Mucosa of descending colon (tissue), 3 donors: ENCODE results near the gene PTBP1. TPM values are rescaled to one million over a fixed set of nuclear protein-coding genes. Genes with fewer than 3 reads are reported as not detected.

ENCODE experiments used
- ATAC-seq: fragments of 200-7000 bp; cut with Tn5 transposase; one replicate; pipeline ENCODE4 v1.9.1; 2020; ENCODE audit warnings: mild to moderate bottlenecking, moderate library complexity
- DNase-seq, 3 donors: peaks; one replicate each; pipeline ENCODE4 v3.0.0-alpha.2; 2020
- H3K36me3 ChIP-seq: fragments of 200-600 bp; one replicate; pipeline ENCODE4 v1.8.0; 2021; ENCODE audit warnings: low read depth, mild to moderate bottlenecking
- H3K4me1 ChIP-seq: fragments of 200-600 bp; one replicate; pipeline ENCODE4 v1.8.0; 2021; ENCODE audit warnings: low read depth, mild to moderate bottlenecking
- H3K4me3 ChIP-seq: fragments of 200-600 bp; one replicate; pipeline ENCODE4 v1.8.0; 2021; ENCODE audit warnings: mild to moderate bottlenecking
- H3K9me3 ChIP-seq: fragments of 200-600 bp; one replicate; pipeline ENCODE4 v1.8.0; 2021; ENCODE audit warnings: mild to moderate bottlenecking
- intact Hi-C, 2 donors: fragments of 100-400 bp; cut with DNase I in 1 of 2; cut with micrococcal nuclease in 1 of 2; formaldehyde crosslinking; loops; one replicate each; pipeline versions ENCODE4 v1.11.0 to v1.11.1; 2022; cut with DNase I, micrococcal nuclease
- total RNA-seq, 3 donors: library from RNA; stranded (reverse); fragmentation: NEBNext Ultra II Directional in 2 of 3; extraction: Animal tissue kit (Norgen Biotek cat#: 25700) in 2 of 3; gene quantifications; one replicate each; pipeline versions ENCODE4 v1.2.1 to v1.2.4, GENCODE V29; 2021 to 2023
- TF ChIP-seq, protein P1 (sequence below): fragments of 200-600 bp; IDR thresholded peaks from one replicate; pipeline ENCODE4 v1.8.0; 2022; ENCODE audit warnings: antibody characterized with exemption, mild to moderate bottlenecking
- donor health status: DM: no; HTN: no; CAD: no; lungs with moderate emphysema.
- donor health status: DM: no; HTN: no; CAD: no.
- donor health status: DM: no; HTN: yes; CAD: no.

The PTBP1 gene
- total RNA-seq, 3 donors from 2014 or later, result 204 to 305 (median 281) TPM

DNA sequence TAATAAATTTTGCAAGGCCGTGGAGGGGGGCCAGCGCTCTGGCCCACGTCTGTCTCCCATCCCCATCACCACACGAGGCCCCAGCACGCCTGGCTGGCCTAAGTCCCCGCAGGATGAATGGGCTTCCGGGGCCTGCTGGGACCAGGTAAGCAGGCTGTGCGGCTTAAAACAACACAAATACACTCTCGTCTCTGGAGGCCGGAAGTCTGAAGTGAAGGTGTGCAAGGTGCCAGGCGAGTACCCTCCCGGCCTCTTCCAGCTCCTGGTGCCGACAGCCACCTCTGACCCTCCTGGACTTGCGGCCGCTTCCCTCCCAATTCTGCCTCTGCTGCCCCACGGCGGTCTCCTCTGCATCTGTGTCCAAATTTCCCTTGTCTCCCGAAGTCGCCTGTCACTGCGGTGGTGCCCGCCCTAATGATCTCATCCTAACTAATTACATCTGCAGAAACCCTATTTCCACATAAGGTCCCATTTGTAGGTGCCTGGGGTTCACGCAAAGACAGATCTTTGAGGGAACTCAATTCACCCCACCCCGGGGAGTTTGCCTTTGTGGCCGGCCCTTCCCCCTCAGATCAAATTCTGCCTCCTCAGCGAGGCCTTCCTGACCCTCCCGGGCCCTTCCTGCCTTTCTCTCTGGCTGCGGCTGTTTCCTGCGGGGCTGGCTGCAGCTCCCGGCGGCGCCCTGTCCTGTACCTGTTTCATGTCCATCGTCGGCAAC is 8.1 kb upstream of the PTBP1 start:
- H3K36me3 ChIP-seq, result no peaks in the 10 kb centered on the region
- TF ChIP-seq, protein P1, sequence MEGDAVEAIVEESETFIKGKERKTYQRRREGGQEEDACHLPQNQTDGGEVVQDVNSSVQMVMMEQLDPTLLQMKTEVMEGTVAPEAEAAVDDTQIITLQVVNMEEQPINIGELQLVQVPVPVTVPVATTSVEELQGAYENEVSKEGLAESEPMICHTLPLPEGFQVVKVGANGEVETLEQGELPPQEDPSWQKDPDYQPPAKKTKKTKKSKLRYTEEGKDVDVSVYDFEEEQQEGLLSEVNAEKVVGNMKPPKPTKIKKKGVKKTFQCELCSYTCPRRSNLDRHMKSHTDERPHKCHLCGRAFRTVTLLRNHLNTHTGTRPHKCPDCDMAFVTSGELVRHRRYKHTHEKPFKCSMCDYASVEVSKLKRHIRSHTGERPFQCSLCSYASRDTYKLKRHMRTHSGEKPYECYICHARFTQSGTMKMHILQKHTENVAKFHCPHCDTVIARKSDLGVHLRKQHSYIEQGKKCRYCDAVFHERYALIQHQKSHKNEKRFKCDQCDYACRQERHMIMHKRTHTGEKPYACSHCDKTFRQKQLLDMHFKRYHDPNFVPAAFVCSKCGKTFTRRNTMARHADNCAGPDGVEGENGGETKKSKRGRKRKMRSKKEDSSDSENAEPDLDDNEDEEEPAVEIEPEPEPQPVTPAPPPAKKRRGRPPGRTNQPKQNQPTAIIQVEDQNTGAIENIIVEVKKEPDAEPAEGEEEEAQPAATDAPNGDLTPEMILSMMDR, result no peak
- H3K4me3 ChIP-seq, result no peak overlapping the region
- H3K9me3 ChIP-seq, result no peaks in the 10 kb centered on the region
- intact Hi-C loops, result no loop called here
- DNase-seq (peak in 1 of 3 donors; percentile 30), ATAC-seq (no peak)
- H3K4me1 ChIP-seq, result no peaks in the 10 kb centered on the region

DNA sequence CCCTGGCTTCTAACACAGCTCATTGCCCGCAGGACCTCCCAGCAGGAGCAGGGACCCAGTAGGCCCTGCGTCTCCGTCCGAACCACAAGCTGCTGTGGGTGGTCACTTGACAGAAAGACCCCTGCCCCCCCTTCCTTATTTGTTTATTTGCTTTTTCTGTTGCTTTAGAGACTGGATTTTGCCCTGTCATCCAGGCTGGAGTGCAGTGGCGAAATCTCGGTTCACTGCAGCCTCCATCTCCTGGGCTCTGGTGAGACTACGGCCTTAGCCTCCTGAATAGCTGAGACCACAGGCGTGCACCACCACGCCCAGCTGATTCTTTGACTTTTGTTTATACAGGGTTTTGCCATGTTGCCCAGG is 7.6 kb upstream of the PTBP1 start:
- intact Hi-C loops, result no loop called here
- no peak for DNase-seq
- Histone ChIP-seq H3K4me1 (no peaks in the 10 kb centered on the region), H3K36me3 (no peaks in the 10 kb centered on the region), H3K9me3 (no peaks in the 10 kb centered on the region), H3K4me3 (no peak overlapping the region)
- TF ChIP-seq, protein P1, result no peak
- ATAC-seq, result peak; percentile 17

DNA sequence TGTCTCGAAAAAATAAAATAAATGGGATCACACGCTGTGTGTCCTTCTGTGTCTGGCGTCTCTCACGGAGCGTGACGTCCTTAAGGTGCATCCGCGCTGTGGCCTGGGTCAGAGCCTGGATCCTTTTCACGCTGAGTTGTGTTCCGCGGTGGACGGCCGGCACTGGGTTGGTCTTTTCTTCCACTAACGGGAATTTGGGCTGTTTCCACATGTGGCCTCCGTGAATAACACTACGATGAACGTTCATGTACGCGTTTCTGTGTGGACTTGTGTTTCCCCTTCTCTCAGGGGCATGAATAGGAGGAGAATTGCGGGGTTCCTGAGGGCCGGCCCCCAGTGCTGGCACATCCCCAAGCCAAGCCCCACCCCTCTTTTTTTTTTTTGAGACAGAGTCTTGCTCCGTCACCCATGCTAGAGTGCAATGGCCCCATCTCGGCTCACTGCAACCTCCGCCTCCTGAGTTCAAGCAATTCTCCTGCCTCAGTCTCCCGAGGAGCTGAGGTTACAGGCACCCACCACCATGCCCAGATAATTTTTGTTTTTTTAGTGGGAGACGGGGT is 6.2 kb upstream of the PTBP1 start:
- no peak overlapping the region for H3K4me3 ChIP-seq
- TF ChIP-seq, protein P1, result no peak
- no peak for DNase-seq
- intact Hi-C loops, result no loop called here
- no peaks in the 10 kb centered on the region for H3K36me3 ChIP-seq
- no peaks in the 10 kb centered on the region for H3K9me3 ChIP-seq
- no peak for ATAC-seq
- peaks cover 5% of the 10 kb centered on the region for H3K4me1 ChIP-seq

DNA sequence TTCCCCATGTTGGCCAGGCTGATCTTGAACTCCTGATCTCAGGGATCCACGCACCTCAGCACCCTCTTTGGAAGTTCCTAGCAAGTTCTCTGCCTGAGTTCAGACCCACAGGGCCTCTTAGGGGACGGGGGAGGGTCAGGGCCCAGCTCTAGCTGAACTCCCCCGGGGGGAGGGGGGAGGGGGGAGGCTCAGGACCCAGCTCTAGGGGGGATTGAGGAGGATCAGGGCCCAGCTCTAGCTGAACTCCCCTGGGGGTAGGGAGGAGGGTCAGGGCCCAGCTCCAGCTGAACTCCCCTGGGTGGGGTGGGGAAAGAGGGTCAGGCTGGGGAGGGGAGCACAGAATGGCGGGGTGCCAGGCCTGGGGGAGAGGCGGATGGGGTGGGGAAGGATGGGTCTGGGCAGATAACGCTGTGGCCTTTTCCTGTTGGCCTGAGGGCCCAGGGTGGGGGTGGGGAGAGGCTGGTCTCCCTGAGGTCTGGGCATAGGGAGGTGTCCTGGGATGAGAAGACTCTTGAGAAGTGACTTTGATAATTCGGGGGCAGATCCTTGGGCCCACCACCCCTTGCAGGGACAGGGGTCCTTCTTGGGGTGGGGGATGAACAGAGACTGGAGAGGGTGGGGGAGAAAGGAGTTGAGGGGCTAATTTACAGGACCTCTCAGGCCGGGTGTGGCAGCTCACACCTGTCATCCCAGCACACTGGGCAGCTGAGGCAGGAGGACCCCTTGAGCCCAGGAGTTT is 5.5 kb upstream of the PTBP1 start:
- intact Hi-C loops, result no loop called here

DNA sequence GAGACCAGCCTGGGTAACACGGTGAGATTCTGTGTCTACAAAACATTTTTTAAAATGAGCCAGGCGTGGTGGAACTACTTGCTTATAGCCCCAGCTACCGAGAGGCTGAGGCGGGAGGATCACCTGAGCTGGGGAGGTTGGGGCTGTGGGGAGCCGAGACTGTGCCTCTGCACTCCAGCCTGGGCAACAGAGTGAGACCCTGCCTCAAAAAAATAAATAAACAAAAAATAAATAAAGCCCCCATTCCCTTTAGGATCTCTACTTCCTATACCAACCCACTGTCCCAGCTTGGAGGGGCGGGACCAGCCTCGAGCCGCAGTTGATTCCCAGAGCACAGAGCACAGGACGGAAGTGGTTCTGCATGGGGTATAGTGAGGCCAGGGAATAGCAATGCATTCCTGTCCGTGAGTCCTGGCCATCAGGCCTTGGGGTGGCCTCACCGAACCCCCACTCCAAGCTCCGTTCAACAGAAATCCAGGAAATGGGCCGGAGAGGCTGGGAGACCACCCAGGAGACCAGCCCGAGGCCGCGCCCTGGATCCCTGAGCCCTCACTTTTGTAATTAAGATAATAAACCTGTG is 4.9 kb upstream of the PTBP1 start:
- TF ChIP-seq, protein P1, result no peak
- Histone ChIP-seq H3K9me3 (no peaks in the 10 kb centered on the region), H3K4me3 (no peak overlapping the region), H3K4me1 (peaks cover 8% of the 10 kb centered on the region), H3K36me3 (peaks cover 5% of the 10 kb centered on the region)
- DNase-seq (no peak), ATAC-seq (no peak)
- intact Hi-C loops, result no loop called here

More for the DNA sequence above, 5.5 kb upstream of the PTBP1 start:
- ATAC-seq (no peak), DNase-seq (no peak)
- TF ChIP-seq, protein P1, result no peak
- Histone ChIP-seq H3K4me1 (peaks cover 8% of the 10 kb centered on the region), H3K9me3 (no peaks in the 10 kb centered on the region), H3K36me3 (no peaks in the 10 kb centered on the region), H3K4me3 (no peak overlapping the region)
